ENCODE data around the gene LCN2.

LCN2 gene

DNA sequence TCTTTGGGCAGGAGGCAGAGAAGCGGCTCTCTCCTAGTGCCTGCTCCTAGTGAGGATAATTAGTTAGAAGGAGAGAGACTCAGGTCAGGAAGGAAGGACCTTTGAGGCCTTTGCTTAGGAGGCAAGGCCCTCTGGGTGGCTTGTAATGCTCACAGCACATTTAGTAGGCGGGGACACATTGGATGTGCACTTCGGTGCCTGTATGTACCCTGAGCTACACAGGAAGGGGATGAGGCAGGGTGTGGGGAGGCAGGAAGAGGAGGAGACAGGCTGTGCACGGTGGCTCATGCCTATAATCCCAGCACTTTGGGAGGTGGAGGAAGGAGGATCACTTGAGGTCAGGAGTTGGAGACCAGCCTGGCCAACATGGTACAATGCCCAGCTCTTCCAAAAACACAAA is 7.2 kb upstream of the LCN2 start:
- H3K4me3 ChIP-seq (ENCODE audit: low read length): no peak overlapping the region

DNA sequence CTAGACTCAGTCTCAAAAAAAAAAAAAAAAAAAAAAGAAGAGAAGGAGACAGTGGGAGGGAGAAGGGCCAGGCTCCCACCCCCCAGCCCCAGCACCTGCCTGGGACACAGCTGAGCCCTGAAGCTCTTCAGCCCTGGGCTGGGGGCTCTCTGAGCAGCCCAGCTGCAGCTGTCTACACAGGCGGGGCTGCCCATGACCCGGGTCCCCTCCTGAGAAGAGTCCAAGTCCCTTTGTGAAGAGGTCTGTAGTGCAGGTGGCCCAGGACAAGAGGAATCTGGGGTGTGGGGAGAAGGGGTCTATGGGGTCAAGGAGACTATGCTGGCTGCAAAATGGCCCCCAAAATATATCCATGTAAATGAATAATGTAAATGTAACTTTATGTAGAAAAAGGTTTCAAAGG is 6.7 kb upstream of the LCN2 start:
- TF ChIP-seq, protein P1, sequence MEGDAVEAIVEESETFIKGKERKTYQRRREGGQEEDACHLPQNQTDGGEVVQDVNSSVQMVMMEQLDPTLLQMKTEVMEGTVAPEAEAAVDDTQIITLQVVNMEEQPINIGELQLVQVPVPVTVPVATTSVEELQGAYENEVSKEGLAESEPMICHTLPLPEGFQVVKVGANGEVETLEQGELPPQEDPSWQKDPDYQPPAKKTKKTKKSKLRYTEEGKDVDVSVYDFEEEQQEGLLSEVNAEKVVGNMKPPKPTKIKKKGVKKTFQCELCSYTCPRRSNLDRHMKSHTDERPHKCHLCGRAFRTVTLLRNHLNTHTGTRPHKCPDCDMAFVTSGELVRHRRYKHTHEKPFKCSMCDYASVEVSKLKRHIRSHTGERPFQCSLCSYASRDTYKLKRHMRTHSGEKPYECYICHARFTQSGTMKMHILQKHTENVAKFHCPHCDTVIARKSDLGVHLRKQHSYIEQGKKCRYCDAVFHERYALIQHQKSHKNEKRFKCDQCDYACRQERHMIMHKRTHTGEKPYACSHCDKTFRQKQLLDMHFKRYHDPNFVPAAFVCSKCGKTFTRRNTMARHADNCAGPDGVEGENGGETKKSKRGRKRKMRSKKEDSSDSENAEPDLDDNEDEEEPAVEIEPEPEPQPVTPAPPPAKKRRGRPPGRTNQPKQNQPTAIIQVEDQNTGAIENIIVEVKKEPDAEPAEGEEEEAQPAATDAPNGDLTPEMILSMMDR (IDR thresholded peaks at IDR 0.05; ENCODE audit: insufficient read depth, low read depth, low read length, missing control alignments): no peak
- no peak overlapping the region for H3K4me3 ChIP-seq (ENCODE audit: low read length)
- DNase-seq (ENCODE audit: low read depth): no peak

More for the DNA sequence above, 7.2 kb upstream of the LCN2 start:
- TF ChIP-seq, protein P1 (IDR thresholded peaks at IDR 0.05; ENCODE audit: insufficient read depth, low read depth, low read length, missing control alignments): no peak
- DNase-seq (ENCODE audit: low read depth): no peak

DNA sequence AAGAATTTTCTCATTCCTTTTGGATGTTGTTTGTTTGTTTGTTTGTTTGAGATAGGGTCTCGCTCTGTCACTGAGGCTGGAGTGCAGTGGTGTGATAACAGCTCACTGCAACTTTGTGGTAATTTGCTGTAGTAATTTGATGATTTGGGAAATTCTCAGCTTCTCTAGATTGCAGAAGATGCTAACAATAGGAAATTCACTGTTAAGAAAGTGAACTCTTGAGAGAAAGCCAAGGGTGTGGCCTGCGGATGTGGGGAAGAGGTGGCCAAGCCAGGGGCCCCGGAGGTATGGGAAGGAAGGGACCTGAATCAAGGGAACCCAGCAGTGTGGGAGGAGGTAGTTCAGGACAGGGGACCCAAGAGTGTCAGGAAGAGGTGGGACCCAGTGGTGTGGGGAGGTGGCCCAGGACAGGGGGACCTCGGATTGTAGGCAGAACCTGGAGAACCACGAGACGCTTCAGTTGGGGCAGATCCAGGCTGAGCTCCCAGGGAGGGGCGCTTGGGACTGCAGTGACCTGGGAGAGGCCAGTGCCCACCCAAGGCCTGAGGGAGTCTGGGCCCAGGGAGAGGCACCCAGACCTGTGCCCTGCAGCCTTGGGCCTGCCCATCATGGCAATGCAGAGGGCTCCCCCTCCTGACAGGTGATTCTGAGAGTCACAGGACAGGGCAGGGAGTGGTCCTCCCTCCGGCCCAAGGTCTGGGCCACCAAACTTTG is 5.6 kb upstream of the LCN2 start:
- no peak overlapping the region for H3K4me3 ChIP-seq (ENCODE audit: low read length)
- TF ChIP-seq, protein P1 (IDR thresholded peaks at IDR 0.05; ENCODE audit: insufficient read depth, low read depth, low read length, missing control alignments): no peak
- no peak for DNase-seq (ENCODE audit: low read depth)

DNA sequence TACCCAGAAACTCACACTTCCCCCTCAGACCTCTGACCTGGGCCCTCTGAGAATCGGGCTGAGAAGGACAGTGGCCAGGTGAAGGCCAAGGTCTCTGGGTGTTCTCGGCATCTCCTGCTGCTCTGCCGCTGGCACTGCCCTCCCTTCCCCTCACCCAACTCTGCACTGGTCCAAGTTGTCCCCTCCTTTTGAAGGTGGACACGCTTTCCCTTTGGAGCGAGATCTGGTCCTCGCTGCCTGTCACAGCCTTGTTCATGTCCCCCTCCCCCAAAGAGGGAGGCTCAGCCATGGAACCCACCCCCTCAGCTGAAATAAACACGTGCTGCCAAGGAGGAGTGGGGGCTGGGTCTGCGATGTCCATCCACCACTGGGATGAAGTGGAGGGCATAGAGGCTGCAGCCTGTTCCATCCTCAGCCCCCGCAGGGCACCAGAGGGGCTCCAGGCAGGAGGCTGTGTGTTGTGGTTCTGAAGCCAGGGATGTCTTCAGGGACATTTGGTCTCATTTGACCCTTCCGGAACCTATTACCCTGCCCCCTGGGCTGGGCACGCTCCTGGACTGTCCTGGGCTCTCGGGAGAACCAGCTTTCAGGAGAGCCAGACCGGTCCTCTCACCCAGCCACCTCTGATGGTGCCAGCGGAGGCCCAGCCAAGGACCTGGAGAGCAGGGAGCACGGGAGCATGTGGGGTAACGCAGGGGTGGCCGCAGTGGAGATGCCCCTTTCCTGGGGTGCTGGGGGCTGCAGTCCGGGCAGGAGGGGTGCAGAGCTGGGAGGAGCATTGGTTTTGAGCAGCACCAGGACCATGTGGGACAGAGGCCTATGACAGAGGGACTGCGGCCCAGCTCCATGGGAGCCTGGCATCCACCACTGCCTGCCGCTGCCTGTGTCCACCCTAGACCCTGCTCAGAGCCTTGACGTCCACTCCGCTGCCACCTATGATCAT is 4.7 kb upstream of the LCN2 start:
- no peak for DNase-seq (ENCODE audit: low read depth)
- no peak overlapping the region for H3K4me3 ChIP-seq (ENCODE audit: low read length)
- TF ChIP-seq, protein P1 (IDR thresholded peaks at IDR 0.05; ENCODE audit: insufficient read depth, low read depth, low read length, missing control alignments): no peak

DNA sequence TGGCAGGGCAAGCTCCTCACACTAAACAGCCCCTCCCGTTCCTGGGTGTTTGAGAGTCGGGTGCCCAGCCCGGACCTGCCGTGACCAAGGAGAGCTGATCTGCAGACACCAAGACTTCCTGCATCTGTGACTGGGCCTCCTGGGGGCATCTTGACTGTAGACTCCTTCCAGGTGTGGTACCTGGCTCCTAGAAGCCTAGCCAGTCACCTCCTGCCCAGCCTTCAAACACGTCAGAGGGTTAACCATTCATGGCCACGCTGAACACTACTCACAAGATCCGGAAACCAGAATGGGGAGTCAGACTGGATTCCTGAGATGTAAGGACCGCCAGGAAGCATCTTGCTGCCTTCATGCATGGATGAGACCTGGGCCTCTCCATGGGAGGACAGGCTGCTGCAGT is 3.7 kb upstream of the LCN2 start:
- TF ChIP-seq, protein P1 (IDR thresholded peaks at IDR 0.05; ENCODE audit: insufficient read depth, low read depth, low read length, missing control alignments): no peak
- no peak overlapping the region for H3K4me3 ChIP-seq (ENCODE audit: low read length)
- DNase-seq (ENCODE audit: low read depth): peak; percentile 99

DNA sequence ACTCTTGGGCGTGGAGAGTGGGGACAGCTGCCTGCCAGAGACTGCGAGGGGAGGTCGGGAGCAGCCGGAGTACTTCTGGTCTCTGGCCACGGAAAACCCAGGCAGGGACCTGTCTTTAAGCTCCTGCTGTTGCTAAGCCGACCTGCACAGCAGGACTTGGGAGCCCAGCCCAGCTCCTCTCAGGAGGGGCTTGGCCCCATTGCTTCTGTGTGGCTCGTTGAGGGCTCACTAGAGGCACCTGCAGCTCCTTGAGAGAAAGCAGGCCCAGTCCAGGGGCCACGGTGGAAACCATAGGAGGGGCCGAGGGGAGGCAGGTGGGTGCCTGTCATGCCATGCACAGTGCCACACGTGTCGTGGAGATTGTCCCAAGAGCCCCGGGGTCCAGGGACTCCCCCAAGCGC is 3.3 kb upstream of the LCN2 start:
- no peak overlapping the region for H3K4me3 ChIP-seq (ENCODE audit: low read length)
- no peak for DNase-seq (ENCODE audit: low read depth)
- TF ChIP-seq, protein P1 (IDR thresholded peaks at IDR 0.05; ENCODE audit: insufficient read depth, low read depth, low read length, missing control alignments): no peak

Measured in epithelial cell of esophagus (primary cell).